PC-3 (cell line): ENCODE measurements around the gene GARIN3. TPM values are rescaled to one million over a fixed set of nuclear protein-coding genes. Genes with fewer than 3 reads are reported as not detected.

Experiments used
- ATAC-seq: fragments of 200-7000 bp; cut with Tn5 transposase; 2 replicates; pipeline ENCODE4 v1.9.1; 2020; ENCODE audit warnings: mild to moderate bottlenecking, moderate library complexity
- BruUV-seq: library from RNA; stranded (reverse); fragments of 400-500 nt; replicated peaks from 2 replicates; lab custom pipeline; 2021; lab: Mats Ljungman, UMichigan
- CTCF ChIA-PET: fragments of 300-600 bp; sonication (Branson Sonifier 250); formaldehyde crosslinking; loops from one replicate; lab custom pipeline; 2022; ENCODE audit warnings: antibody characterized with exemption; lab: Charles Lee
- POLR2A ChIA-PET: fragments of 300-600 bp; sonication (Branson Sonifier 250); formaldehyde crosslinking; loops from one replicate; lab custom pipeline; 2022; ENCODE audit warnings: antibody characterized with exemption; ENCODE audit not compliant: unreplicated experiment; lab: Charles Lee
- DNase-seq: peaks from one replicate; pipeline ENCODE4 v3.0.0-alpha.2; 2015
- H2AFZ ChIP-seq: fragments of 300-600 bp; sonication (generic); 2 replicates; pipeline ENCODE4 v1.6.0; 2016; ENCODE audit warnings: antibody characterized with exemption, low read length
- H3F3A ChIP-seq: fragments of 300-600 bp; sonication (generic); one replicate; pipeline ENCODE4 v1.6.0; 2017; ENCODE audit warnings: antibody characterized with exemption, low read length, control low read depth, mild to moderate bottlenecking; ENCODE audit not compliant: unreplicated experiment
- H3K27ac ChIP-seq: fragments of 300-600 bp; sonication (generic); 2 replicates; pipeline ENCODE4 v1.5.1; 2016; ENCODE audit warnings: mild to moderate bottlenecking, low read length
- H3K27me3 ChIP-seq: fragments of 300-600 bp; sonication (generic); 2 replicates; pipeline ENCODE4 v1.6.1; 2016; ENCODE audit warnings: low read length, mixed read lengths
- H3K36me3 ChIP-seq: fragments of 300-600 bp; sonication (generic); 2 replicates; pipeline ENCODE4 v1.6.1; 2016; ENCODE audit warnings: low read depth, mixed run types, low read length, mixed read lengths
- H3K4me1 ChIP-seq: fragments of 300-600 bp; sonication (generic); 2 replicates; pipeline ENCODE4 v1.5.1; 2016; ENCODE audit warnings: low read length; ENCODE audit not compliant: insufficient read depth
- H3K4me2 ChIP-seq: fragments of 300-600 bp; sonication (generic); 2 replicates; pipeline ENCODE4 v1.6.0; 2016; ENCODE audit warnings: low read length
- H3K4me3 ChIP-seq: fragments of 300-600 bp; sonication (generic); 2 replicates; pipeline ENCODE4 v1.5.1; 2016; ENCODE audit warnings: mild to moderate bottlenecking, low read length, mixed read lengths
- H3K79me2 ChIP-seq: fragments of 300-600 bp; sonication (generic); 2 replicates; pipeline ENCODE4 v1.6.1; 2017; ENCODE audit warnings: low read length, mixed read lengths
- H3K9ac ChIP-seq: fragments of 300-600 bp; sonication (generic); 2 replicates; pipeline ENCODE4 v1.6.0; 2016; ENCODE audit warnings: mild to moderate bottlenecking, low read length
- H3K9me2 ChIP-seq: fragments of 300-600 bp; sonication (generic); replicated peaks from 2 replicates; pipeline ENCODE4 v1.6.1; 2016; ENCODE audit warnings: mixed run types, low read length, mixed read lengths
- H3K9me3 ChIP-seq: fragments of 300-600 bp; sonication (generic); 2 replicates; pipeline ENCODE4 v1.6.1; 2016; ENCODE audit warnings: low read length, mixed read lengths
- H4K20me1 ChIP-seq: fragments of 300-600 bp; sonication (generic); 2 replicates; pipeline ENCODE4 v1.6.1; 2016; ENCODE audit warnings: low read length, mixed read lengths
- CTCF ChIP-seq: fragments of 300-600 bp; sonication (generic); conservative IDR thresholded peaks from 2 replicates; pipeline ENCODE4 v1.5.1; 2017; ENCODE audit warnings: antibody characterized with exemption, low read depth, mild to moderate bottlenecking, low read length
- EZH2 ChIP-seq: fragments of 300-600 bp; sonication (generic); IDR thresholded peaks from one replicate; pipeline ENCODE4 v1.6.1; 2017; ENCODE audit warnings: antibody characterized with exemption, mild to moderate bottlenecking, low read length; ENCODE audit not compliant: unreplicated experiment
- EZH2phosphoT487 ChIP-seq: fragments of 300-600 bp; sonication (generic); IDR thresholded peaks from 2 replicates; pipeline ENCODE4 v1.6.1; 2018; ENCODE audit warnings: mild to moderate bottlenecking, antibody characterized with exemption, low read length, borderline replicate concordance
- intact Hi-C: fragments of 100-400 bp; cut with micrococcal nuclease; formaldehyde crosslinking; loops from 2 replicates; pipeline ENCODE4 v1.9.0; 2023
- total RNA-seq: library from RNA; depleted of rRNA; stranded (reverse); fragments of >200 nt; gene quantifications from 2 replicates; pipeline ENCODE4 v1.2.3, GENCODE V29; 2014

The GARIN3 gene
- total RNA-seq, 1 experiment from 2014 or later = not detected

- CTCF ChIA-PET = no interaction called here
- POLR2A ChIA-PET = interaction anchor here (0.6 kb wide), 1 partner anchor 143 kb away, joined by 4 read pairs; no protein-coding TSS in a partner anchor
- Histone ChIP-seq H3K9me2 (no peaks in the 10 kb centered on the region), H3K4me2 (no peak overlapping the region), H4K20me1 (no peaks in the 10 kb centered on the region), H3K4me1 (no peaks in the 10 kb centered on the region), H3K4me3 (no peak overlapping the region), H3K27me3 (no peaks in the 10 kb centered on the region), H3K79me2 (no peaks in the 10 kb centered on the region), H3K9me3 (no peaks in the 10 kb centered on the region), H3K9ac (no peak overlapping the region), H2AFZ (no peak overlapping the region), H3K36me3 (no peaks in the 10 kb centered on the region), H3F3A (no peaks in the 10 kb centered on the region), H3K27ac (no peak overlapping the region)
- intact Hi-C loops = no loop called here
- DNase-seq (no peak), ATAC-seq (no peak)
- BruUV-seq = no TSS peak
- no peak for TF ChIP-seq EZH2phosphoT487
- TF ChIP-seq EZH2 = no peak
- TF ChIP-seq CTCF = no peak
Measured at GRCh38 chr5:157115502-157115901, 50.6 kb downstream of the GARIN3 start.

DNA sequence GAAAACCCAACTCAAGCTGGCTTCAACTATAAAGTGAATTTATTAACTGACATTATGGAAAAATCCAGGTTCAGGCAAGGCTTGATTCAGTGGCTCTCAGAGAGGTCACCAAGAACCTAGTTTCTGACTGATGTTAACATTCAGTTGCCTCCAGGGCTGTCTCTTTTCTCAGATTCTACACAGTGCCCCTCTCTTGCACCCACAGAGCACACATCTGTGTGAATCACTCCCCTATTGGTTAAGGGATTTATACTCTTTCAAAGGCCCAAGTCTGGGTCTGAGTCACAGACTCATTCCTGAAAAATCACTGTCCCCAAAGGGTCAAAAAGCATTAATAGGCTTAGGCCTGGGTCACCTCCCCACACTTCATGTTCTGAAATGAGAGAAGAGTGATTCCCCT is 51.1 kb downstream of the GARIN3 start:
- H3K4me2 ChIP-seq = no peak overlapping the region
- no TSS peak for BruUV-seq
- intact Hi-C loops = no loop called here
- H3K36me3 ChIP-seq = no peaks in the 10 kb centered on the region
- H3F3A ChIP-seq = no peaks in the 10 kb centered on the region
- H3K4me1 ChIP-seq = no peaks in the 10 kb centered on the region
- no peaks in the 10 kb centered on the region for H3K9me3 ChIP-seq
- no peaks in the 10 kb centered on the region for H4K20me1 ChIP-seq
- H3K27ac ChIP-seq = no peak overlapping the region
- H2AFZ ChIP-seq = no peak overlapping the region
- DNase-seq (no peak), ATAC-seq (no peak)
- ChIA-PET CTCF (no interaction called here), POLR2A (no interaction called here)
- no peaks in the 10 kb centered on the region for H3K9me2 ChIP-seq
- no peaks in the 10 kb centered on the region for H3K79me2 ChIP-seq
- no peak overlapping the region for H3K9ac ChIP-seq
- H3K27me3 ChIP-seq = no peaks in the 10 kb centered on the region
- H3K4me3 ChIP-seq = no peak overlapping the region
- no peak for TF ChIP-seq CTCF
- no peak for TF ChIP-seq EZH2
- no peak for TF ChIP-seq EZH2phosphoT487

GRCh38 chr5:157113002-157113401 is 53.1 kb downstream of the GARIN3 start:
- TF ChIP-seq CTCF (no peak), EZH2 (no peak), EZH2phosphoT487 (no peak)
- H3K9ac ChIP-seq = no peak overlapping the region
- no peaks in the 10 kb centered on the region for H3K36me3 ChIP-seq
- no peaks in the 10 kb centered on the region for H3K9me3 ChIP-seq
- no peak for ATAC-seq
- no peak for DNase-seq
- no peak overlapping the region for H3K27ac ChIP-seq
- no peaks in the 10 kb centered on the region for H3K4me1 ChIP-seq
- BruUV-seq = no TSS peak
- no peak overlapping the region for H3K4me3 ChIP-seq
- no peak overlapping the region for H3K4me2 ChIP-seq
- no peaks in the 10 kb centered on the region for H4K20me1 ChIP-seq
- H3K9me2 ChIP-seq = no peaks in the 10 kb centered on the region
- no peaks in the 10 kb centered on the region for H3K79me2 ChIP-seq
- intact Hi-C loops = no loop called here
- CTCF ChIA-PET = no interaction called here
- H3F3A ChIP-seq = no peaks in the 10 kb centered on the region
- H3K27me3 ChIP-seq = peaks cover 16% of the 10 kb centered on the region
- POLR2A ChIA-PET = no interaction called here
- no peak overlapping the region for H2AFZ ChIP-seq
